ENCODE data around the gene HS6ST1. TPM values are rescaled to one million over a fixed set of nuclear protein-coding genes. Genes with fewer than 3 reads are reported as not detected.

Gene HS6ST1
- total RNA-seq, 4 donors from 2014 or later: 20.5 to 43.6 (median 32.1) TPM

DNA sequence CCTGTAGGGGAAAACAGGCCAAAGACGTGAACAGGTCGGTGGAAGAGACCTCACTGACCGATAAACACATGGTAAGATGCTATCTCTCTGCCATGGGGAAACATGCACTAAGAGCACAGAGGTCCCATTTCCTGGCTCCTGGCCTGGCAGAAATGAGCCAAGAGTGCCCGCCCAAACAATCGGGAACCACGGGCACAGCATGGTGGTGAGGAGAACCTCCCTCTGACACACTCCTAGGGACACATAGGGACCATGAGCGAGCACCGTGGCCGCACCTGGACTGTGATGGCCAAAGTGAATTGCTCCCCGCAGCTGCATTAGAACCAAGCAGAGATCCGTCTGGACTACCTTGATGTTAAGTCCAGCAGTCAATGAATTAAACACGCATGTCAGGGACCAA is 11.1 kb downstream of the HS6ST1 start:
- Histone ChIP-seq H3K27me3 (no peaks in the 10 kb centered on the region), H3K9me3 (no peaks in the 10 kb centered on the region), H3K4me3 (no peak overlapping the region), H3K4me1 (peaks cover 5 to 99% (median 47%) of the 10 kb centered on the region in 3 donors), H3K36me3 (no peaks in the 10 kb centered on the region), H3K27ac (no peak overlapping the region)
- ATAC-seq: no peak
- TF ChIP-seq, protein P1, sequence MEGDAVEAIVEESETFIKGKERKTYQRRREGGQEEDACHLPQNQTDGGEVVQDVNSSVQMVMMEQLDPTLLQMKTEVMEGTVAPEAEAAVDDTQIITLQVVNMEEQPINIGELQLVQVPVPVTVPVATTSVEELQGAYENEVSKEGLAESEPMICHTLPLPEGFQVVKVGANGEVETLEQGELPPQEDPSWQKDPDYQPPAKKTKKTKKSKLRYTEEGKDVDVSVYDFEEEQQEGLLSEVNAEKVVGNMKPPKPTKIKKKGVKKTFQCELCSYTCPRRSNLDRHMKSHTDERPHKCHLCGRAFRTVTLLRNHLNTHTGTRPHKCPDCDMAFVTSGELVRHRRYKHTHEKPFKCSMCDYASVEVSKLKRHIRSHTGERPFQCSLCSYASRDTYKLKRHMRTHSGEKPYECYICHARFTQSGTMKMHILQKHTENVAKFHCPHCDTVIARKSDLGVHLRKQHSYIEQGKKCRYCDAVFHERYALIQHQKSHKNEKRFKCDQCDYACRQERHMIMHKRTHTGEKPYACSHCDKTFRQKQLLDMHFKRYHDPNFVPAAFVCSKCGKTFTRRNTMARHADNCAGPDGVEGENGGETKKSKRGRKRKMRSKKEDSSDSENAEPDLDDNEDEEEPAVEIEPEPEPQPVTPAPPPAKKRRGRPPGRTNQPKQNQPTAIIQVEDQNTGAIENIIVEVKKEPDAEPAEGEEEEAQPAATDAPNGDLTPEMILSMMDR (IDR thresholded peaks at IDR 0.05): no peak
- no peak for TF ChIP-seq EP300 (IDR thresholded peaks at IDR 0.05)
- TF ChIP-seq POLR2AphosphoS5 (IDR thresholded peaks at IDR 0.05): no peak
- TF ChIP-seq POLR2A (IDR thresholded peaks at IDR 0.05): no peak
- 76 to 90% methylated on average over 5 to 9 of the region's 12 CpGs for WGBS, 2 donors (ENCODE audit: low coverage in 1 of 2)

DNA sequence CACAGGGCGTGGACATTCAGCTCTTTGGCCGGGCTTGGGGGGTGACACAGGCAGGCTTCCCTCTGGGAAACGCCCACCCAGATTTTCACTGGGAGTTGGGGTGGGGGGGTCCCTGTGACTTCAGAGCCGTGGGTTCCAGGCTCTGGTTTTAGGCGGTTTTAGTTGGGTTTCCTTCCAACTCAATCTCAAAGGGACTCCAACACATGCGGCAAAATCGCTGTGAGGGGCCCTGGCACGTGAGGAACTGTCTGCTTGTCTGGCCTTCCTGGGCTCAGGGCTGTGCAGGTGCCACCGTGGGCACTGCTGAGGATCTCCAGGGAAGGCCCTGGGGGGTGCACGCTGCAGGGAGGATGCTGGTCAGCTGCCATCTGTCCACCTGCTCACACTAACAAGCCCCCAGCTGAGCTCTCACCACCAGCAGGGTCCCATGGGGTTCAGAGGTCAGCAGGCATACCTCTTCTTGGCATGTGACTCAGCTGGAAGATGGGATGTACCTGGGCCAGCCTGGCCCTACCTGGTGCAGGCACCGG is 11.7 kb downstream of the HS6ST1 start:
- no peak for TF ChIP-seq POLR2A (IDR thresholded peaks at IDR 0.05)
- TF ChIP-seq, protein P1 (IDR thresholded peaks at IDR 0.05): no peak
- no peak for TF ChIP-seq POLR2AphosphoS5 (IDR thresholded peaks at IDR 0.05)
- TF ChIP-seq EP300 (IDR thresholded peaks at IDR 0.05): no peak
- Histone ChIP-seq H3K4me1 (peaks cover 5 to 99% (median 47%) of the 10 kb centered on the region in 3 donors), H3K27ac (peak overlapping the region in 3 of 4 donors; percentile 71 to 78 (median 77))

DNA sequence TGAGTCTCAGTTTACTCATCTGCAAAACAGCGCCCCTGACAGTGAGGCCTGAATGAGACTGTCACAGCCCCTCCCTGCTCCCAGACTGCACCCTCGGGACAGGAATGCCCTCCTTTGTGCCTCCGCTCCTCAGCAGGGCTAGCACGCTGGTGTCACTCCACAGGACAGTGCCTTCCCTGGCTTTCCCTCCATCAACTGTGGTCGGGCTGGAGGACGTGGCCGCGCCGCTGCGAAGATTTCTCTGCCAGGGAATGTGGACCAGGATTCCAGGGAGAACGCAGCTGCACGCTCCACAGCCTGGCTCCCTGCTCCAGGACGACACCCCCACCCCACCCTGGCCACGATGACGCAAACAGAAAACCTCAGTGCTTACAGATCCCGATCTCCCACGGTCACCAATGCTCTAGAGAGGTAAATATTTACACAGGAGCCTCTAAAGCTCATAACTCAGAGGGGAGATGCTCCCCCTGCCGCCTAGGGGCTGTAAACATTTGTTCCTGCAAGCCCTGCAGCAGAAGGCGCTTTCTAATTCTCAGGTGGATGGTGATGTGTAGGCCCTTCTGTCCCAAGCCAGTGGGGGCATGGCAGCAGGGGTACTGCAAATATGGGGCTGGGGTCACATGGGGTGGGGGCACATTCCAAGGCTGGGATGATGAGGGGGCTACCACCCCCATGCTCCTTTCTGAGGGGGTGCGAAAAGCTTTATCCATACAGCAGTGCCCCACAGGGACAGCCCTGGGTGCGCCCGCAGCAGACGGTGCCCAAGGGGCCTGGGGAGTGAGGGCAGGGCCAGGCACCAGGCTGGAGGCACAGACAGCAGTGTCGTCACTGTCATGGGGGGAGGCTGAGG is 12.4 kb downstream of the HS6ST1 start:
- Histone ChIP-seq H3K4me1 (peaks cover 5 to 99% (median 47%) of the 10 kb centered on the region in 3 donors), H3K27me3 (no peaks in the 10 kb centered on the region), H3K27ac (peak overlapping the region in 3 of 4 donors; percentile 71 to 78 (median 77)), H3K36me3 (no peaks in the 10 kb centered on the region), H3K4me3 (peak overlapping the region in 1 of 2 donors; percentile 8), H3K9me3 (no peaks in the 10 kb centered on the region)
- 83% methylated on average over 1 of the region's 24 CpGs; no CpG with 5 or more reads in 1 of the 2 donors for WGBS, 2 donors (ENCODE audit: low coverage in 1 of 2)
- TF ChIP-seq EP300 (IDR thresholded peaks at IDR 0.05) (no peak), POLR2AphosphoS5 (IDR thresholded peaks at IDR 0.05) (peak; percentile 87)
- TF ChIP-seq, protein P1 (IDR thresholded peaks at IDR 0.05): peak in 3 of 4 experiments; percentile 18 to 44 (median 25)
- peak; percentile 42 for ATAC-seq

More for the DNA sequence above, 11.7 kb downstream of the HS6ST1 start:
- H3K36me3 ChIP-seq: no peaks in the 10 kb centered on the region
- no peak overlapping the region for H3K4me3 ChIP-seq
- no CpG with 5 or more reads among the region's 11 CpGs for WGBS, 2 donors (ENCODE audit: low coverage in 1 of 2)
- no peaks in the 10 kb centered on the region for H3K9me3 ChIP-seq
- H3K27me3 ChIP-seq: no peaks in the 10 kb centered on the region
- no peak for ATAC-seq

DNA sequence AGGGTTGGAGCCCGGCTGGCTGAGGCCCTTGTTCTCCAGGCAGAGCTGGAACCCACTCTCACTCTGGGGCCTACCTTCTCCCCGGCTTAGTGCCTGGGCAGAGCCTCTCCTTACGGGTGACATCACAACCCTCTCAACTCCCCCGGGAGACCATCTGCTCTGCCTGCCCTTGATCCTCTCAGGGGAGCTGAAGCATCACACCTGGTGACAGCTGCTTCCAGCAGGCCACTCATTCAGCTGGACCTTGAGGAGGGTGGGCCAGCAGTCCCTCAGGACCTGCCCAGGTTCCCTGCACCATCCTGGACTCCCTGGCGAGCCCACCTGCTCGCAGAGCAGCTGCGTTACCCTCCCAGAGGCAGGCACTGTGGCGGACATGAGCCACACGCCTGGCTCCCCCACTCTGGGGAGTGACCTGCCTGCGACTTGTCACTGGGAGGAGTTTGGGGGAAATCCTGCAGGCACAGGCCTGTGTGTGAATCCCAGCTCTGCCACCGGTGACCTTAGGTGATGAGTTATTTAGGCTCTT is 13.1 kb downstream of the HS6ST1 start:
- no peak for TF ChIP-seq POLR2AphosphoS5 (IDR thresholded peaks at IDR 0.05)
- no peak for TF ChIP-seq EP300 (IDR thresholded peaks at IDR 0.05)
- TF ChIP-seq, protein P1 (IDR thresholded peaks at IDR 0.05): no peak
- no peak for TF ChIP-seq POLR2A (IDR thresholded peaks at IDR 0.05)
- Histone ChIP-seq H3K27me3 (no peaks in the 10 kb centered on the region), H3K36me3 (no peaks in the 10 kb centered on the region), H3K4me1 (peaks cover 5 to 99% (median 51%) of the 10 kb centered on the region in 3 donors), H3K9me3 (no peaks in the 10 kb centered on the region), H3K27ac (peak overlapping the region in 3 of 4 donors; percentile 71 to 78 (median 77)), H3K4me3 (no peak overlapping the region)
- ATAC-seq: no peak
- WGBS, 2 donors (ENCODE audit: low coverage in 1 of 2): 20% methylated on average over 2 of the region's 11 CpGs; no CpG with 5 or more reads in 1 of the 2 donors

All from gastroesophageal sphincter (tissue), 4 donors.